ENCODE data around the gene PDE4D. TPM values are rescaled to one million over a fixed set of nuclear protein-coding genes. Genes with fewer than 3 reads are reported as not detected.
A peak's percentile ranks its signal among the peaks of the same experiment; 100 is the strongest.
"Not testable (repeated sequence)": the region's sequence is repeated elsewhere in the genome, so short reads cannot be mapped to it uniquely, and the experiment has no call there.

Gene PDE4D
- total RNA-seq, 1 experiment from 2014 or later = 4.9 TPM

GRCh38 chr5:59058237-59058636, 835.3 kb downstream of the PDE4D start:
- in situ Hi-C loops (cut with HindIII; ENCODE audit: low sequenced_read_pairs) = no loop called here
- no peak for DNase-seq (ENCODE audit: low spot score)

GRCh38 chr5:59056599-59056998, 836.9 kb downstream of the PDE4D start:
- in situ Hi-C loops (cut with HindIII; ENCODE audit: low sequenced_read_pairs); DNase-seq (ENCODE audit: low spot score): not testable (repeated sequence)

DNA sequence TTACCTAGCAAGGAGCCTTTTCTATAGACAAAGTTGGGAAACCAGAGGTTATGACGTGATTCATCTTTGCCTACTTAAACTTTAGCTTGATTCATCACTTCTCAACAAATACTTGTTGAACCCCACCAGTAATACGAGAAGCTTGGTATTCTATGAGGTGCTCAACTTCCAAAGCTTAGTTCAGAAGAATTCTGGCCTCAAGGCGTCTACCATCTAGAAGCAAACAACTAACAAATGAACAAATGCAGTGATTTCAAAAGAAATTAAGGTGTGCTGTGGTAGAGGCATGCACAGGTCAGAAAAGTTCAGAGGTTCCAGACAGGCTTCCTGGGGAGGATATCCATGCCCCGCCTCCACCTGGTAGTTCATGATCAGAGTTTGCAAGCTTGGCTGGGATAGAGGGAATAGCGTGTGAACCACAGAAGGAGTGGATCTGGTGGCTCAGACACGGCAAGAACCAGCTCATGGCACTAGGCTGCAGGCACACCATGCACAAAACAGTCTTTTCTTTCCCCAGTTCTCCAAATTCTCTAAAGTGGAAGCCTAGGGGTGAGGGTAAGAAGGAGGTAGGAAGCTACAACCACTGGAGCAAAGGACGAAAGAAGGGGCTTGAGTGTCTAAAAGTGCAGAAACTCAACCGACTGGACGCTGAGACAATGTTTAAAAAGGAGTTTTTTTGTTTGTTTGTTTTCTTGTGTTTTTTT, 837.6 kb downstream of the PDE4D start:
- no peak for DNase-seq (ENCODE audit: low spot score)
- in situ Hi-C loops (cut with HindIII; ENCODE audit: low sequenced_read_pairs) = no loop called here

GRCh38 chr5:59054963-59055528, 838.5 kb downstream of the PDE4D start:
- DNase-seq (ENCODE audit: low spot score) = no peak
- in situ Hi-C loops (cut with HindIII; ENCODE audit: low sequenced_read_pairs) = no loop called here

DNA sequence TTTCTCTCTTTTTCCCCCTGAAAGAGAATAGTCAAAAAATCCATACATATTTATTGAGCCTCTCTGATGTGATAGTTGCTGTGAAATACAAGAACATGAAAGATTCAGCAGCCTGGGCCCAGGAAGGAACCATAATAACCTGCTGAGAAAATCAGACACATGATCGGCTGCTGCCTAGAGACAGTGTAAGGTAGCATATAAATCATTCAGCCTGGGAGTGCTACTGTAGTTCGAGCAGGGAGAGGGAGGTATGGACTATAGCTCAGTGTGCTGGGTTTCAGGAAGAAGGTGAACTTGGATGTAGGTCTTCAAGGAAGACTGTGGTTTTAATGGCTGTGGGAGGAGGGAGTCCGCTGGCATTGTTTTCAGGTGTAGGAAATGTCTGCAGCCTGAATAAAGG, 841.6 kb downstream of the PDE4D start:
- DNase-seq (ENCODE audit: low spot score) = no peak
- in situ Hi-C loops (cut with HindIII; ENCODE audit: low sequenced_read_pairs) = no loop called here

- in situ Hi-C loops (cut with HindIII; ENCODE audit: low sequenced_read_pairs) = no loop called here
- no peak for DNase-seq (ENCODE audit: low spot score)
Measured at GRCh38 chr5:59049095-59049494, 844.4 kb downstream of the PDE4D start.

- peak; percentile 52 for DNase-seq (ENCODE audit: low spot score)
- in situ Hi-C loops (cut with HindIII; ENCODE audit: low sequenced_read_pairs) = no loop called here
Measured at GRCh38 chr5:59042201-59043055, 851.1 kb downstream of the PDE4D start.

- in situ Hi-C loops (cut with HindIII; ENCODE audit: low sequenced_read_pairs) = no loop called here
- no peak for DNase-seq (ENCODE audit: low spot score)
Measured at GRCh38 chr5:59041355-59041754, 852.2 kb downstream of the PDE4D start.

DNA sequence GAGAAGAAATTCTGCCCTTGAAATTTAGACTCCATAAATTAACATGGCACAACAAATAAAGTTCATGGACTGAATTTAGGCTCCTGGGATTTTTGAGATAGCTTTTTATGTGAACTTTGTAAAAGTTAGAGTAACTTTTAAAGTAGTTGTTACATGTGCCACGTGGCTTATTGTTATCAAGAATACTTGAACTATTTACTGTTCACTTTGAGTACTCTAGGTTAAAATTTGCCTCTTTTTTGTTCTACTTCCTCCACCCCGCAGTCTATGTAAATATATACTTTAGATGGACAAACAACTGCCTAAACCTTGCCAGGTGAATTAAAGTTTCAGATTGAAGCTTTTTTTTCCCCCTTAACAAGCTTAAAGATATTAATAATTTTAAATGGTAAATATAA, 852.7 kb downstream of the PDE4D start:
- in situ Hi-C loops (cut with HindIII; ENCODE audit: low sequenced_read_pairs) = no loop called here
- no peak for DNase-seq (ENCODE audit: low spot score)

GRCh38 chr5:59040024-59040803, 853.3 kb downstream of the PDE4D start:
- in situ Hi-C loops (cut with HindIII; ENCODE audit: low sequenced_read_pairs) = no loop called here
- no peak for DNase-seq (ENCODE audit: low spot score)

- in situ Hi-C loops (cut with HindIII; ENCODE audit: low sequenced_read_pairs) = no loop called here
- DNase-seq (ENCODE audit: low spot score) = no peak
Measured at GRCh38 chr5:59039296-59040023, 854.1 kb downstream of the PDE4D start.

DNA sequence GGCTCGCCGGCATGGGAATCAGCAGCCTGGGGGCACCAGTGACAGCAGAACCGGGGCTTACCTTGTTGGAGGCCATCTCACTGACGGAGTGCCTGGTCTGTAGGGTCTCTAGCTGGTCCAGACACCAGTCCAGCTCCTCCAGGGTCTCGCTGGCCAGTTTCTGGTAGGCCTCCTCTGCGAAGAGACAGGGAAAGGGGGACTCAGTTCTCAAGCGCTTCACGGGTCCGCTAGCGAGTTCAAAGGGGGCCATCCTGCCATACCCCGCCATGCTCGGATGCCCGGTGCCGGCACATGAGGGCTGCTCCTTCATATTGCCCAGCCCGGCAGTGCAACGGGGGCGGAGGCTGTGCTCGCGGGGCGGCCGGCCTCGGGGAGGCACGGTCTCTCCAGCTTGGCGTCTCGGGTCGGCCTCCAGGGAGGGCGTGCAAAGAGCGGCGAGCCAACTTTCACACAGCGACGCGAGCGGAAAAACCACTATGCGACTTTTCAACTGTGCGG, 854.7 kb downstream of the PDE4D start:
- no peak for DNase-seq (ENCODE audit: low spot score)
- in situ Hi-C loops (cut with HindIII; ENCODE audit: low sequenced_read_pairs) = no loop called here

DNA sequence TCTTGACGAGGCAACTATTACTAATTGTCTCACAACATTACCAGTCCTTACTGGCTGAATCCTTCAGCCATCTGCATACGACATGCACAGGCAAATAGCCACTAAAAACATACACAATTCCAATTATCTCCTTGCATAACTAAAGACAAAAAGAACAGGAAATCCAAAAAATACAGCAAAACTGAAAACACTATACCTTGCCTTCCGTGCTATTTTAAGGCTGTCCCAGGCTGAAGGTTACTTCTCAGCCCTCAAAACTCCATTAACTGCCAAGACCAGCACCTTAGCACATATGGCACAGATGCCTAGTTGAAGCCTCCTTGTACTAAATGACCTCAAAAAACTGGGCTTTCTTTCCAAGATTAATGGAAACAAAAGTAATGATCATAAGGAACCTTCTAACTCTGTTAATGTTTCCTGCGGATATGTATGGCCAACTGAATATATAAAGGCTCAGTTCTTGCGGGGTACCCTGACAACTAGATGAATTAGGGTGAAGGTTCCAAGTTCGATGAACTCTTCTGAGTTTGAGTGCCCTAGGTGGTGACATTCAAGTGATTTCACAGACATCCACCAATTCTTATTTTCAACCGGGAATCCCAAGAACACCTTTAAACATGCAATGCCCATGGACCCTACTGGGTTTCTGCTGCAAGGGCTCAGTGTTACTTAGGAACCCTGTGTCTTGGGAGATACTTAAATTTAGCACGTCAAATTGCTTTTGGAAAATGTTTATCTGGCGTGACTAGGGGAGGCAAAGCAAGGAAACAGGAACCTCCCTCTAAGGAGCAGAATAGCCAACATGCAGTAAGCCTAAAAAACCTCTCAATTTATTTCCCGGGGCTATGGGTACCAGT, 855.4 kb downstream of the PDE4D start:
- DNase-seq (ENCODE audit: low spot score) = no peak

GRCh38 chr5:59037453-59037852, 856.1 kb downstream of the PDE4D start:
- no peak for DNase-seq (ENCODE audit: low spot score)
- in situ Hi-C loops (cut with HindIII; ENCODE audit: low sequenced_read_pairs) = no loop called here

More for the DNA sequence above, 855.4 kb downstream of the PDE4D start:
- in situ Hi-C loops (cut with HindIII; ENCODE audit: low sequenced_read_pairs) = no loop called here

DNA sequence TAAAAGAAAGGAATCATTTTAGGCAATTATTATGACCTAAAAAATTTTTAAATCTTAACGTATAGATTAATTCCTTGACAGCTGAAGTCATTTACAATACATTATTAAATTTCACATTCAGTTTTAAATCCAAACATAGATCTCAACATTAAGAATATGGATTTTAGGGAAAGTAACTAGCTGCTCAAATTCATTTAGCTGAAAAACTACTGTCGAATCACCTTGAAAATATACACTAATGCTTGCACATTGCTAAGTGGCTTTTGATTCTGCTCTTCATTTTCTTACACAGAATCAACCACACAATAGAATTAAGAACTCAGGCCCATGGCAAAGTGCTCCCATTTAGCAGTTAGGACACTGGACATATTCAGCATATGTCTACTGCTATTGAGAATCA, 856.5 kb downstream of the PDE4D start:
- no peak for DNase-seq (ENCODE audit: low spot score)
- in situ Hi-C loops (cut with HindIII; ENCODE audit: low sequenced_read_pairs) = no loop called here

DNA sequence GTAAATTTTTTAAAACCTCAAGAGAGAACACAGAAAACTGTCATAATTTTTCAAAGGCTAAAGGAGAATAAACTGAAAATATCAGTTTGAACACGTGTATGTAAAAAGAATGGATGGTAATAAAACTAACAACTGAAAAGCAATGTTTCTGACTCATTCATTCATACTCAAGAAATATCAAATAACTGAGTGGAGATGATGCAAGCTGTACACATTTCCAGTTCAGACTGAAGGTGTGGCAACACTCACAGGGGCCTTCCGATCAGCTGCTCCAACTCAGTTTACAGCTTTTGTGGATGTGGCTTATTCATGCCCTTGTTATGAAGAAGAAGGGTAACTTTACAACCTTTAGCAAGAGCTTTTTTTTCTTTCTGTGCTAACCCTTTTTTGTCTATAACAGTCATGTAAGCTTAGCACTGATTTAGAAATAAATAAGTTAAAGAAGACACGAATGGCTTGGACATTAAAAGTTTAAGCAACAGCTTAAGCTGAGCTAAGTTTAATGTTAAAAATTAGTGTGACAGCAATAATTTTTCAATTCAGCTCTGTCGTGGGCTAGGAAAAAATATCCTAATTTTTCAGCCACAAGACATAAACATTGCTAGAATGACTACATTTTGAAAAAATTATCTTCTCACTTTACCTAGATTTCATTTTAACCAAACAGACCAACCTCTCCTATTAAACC, 857.1 kb downstream of the PDE4D start:
- DNase-seq (ENCODE audit: low spot score) = no peak
- in situ Hi-C loops (cut with HindIII; ENCODE audit: low sequenced_read_pairs) = no loop called here

DNA sequence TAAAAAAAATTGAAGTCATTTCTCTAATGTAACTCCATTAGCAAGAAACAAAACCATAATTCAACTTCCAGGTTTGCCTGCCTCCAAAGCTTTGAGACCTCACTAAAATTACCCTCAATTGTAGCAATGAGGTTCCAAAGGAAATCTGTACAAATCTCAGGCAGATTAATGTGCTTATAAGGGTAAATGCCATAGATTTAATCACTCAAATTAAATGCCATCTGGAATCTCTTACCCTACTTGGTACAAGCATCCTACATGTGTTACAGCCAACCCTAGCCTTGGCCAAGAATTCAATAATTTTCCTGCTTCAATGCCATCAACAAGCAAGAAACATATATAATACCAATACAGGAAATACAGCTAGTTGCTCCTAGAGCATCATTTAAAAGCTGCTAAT, 857.8 kb downstream of the PDE4D start:
- in situ Hi-C loops (cut with HindIII; ENCODE audit: low sequenced_read_pairs) = no loop called here
- DNase-seq (ENCODE audit: low spot score) = no peak
